GM12878 (cell line): Measurements from ENCODE around the gene SFMBT1.
"Not testable (repeated sequence)": the region's sequence is repeated elsewhere in the genome, so short reads cannot be mapped to it uniquely, and the experiment has no call there.

ENCODE experiments used
- ASH2L ChIP-seq: fragments of 300-600, 200-600 bp; sonication (generic); IDR thresholded peaks from 2 replicates; pipeline ENCODE4 v1.6.1; 2017; ENCODE audit warnings: low read depth, mild to moderate bottlenecking, borderline replicate concordance
- CEBPB ChIP-seq, 2 experiments: fragments of 150-350 bp in 1 of 2; IDR thresholded peaks; 2 replicates each; pipeline ENCODE4 v1.6.1; 2012 to 2014; ENCODE audit warnings: low read depth in 2 of 2, low read length in 2 of 2, borderline replicate concordance in 1 of 2, inconsistent platforms in 1 of 2
- CHD4 ChIP-seq: fragments of 200-600 bp; sonication (generic); IDR thresholded peaks from 2 replicates; pipeline ENCODE4 v1.6.1; 2016; ENCODE audit warnings: mild to moderate bottlenecking
- EZH2 ChIP-seq: IDR thresholded peaks from 2 replicates; pipeline ENCODE4 v1.6.1; 2012; ENCODE audit warnings: low read depth, mild to moderate bottlenecking, control low read depth, inconsistent platforms, low read length, borderline replicate concordance; ENCODE audit not compliant: control insufficient read depth
- FOXM1 ChIP-seq: IDR thresholded peaks from 2 replicates; pipeline ENCODE4 v1.6.1; 2012; ENCODE audit warnings: low read depth, mild to moderate bottlenecking, inconsistent platforms, low read length, moderate library complexity
- KAT2A ChIP-seq: conservative IDR thresholded peaks from 2 replicates; pipeline ENCODE4 v1.6.1; 2011; ENCODE audit warnings: low read depth, low read length; ENCODE audit not compliant: control insufficient read depth
- MTA2 ChIP-seq: fragments of 450-650 bp; IDR thresholded peaks from 2 replicates; pipeline ENCODE4 v1.6.1; 2016; ENCODE audit warnings: low read depth, mild to moderate bottlenecking, moderate library complexity
- RFX5 ChIP-seq: IDR thresholded peaks from 2 replicates; pipeline ENCODE4 v1.6.1; 2011; ENCODE audit warnings: low read depth, low read length, improper control_type of control experiment
- TARDBP ChIP-seq: IDR thresholded peaks from 2 replicates; pipeline ENCODE4 v1.6.1; 2016; ENCODE audit warnings: borderline replicate concordance
- TF ChIP-seq, protein P1 (sequence below), 3 experiments: IDR thresholded peaks in 2 of 3; conservative IDR thresholded peaks in 1 of 3; 2 replicates each; pipeline ENCODE4 v1.5.1; 2011; ENCODE audit warnings: low read depth in 3 of 3, low read length in 3 of 3, mild to moderate bottlenecking in 3 of 3, control low read depth in 2 of 3, moderate library complexity in 2 of 3, inconsistent platforms in 1 of 3, mixed read lengths in 1 of 3; ENCODE audit not compliant: control insufficient read depth in 2 of 3, insufficient read depth in 1 of 3; ENCODE audit errors: extremely low read depth in 1 of 3

DNA sequence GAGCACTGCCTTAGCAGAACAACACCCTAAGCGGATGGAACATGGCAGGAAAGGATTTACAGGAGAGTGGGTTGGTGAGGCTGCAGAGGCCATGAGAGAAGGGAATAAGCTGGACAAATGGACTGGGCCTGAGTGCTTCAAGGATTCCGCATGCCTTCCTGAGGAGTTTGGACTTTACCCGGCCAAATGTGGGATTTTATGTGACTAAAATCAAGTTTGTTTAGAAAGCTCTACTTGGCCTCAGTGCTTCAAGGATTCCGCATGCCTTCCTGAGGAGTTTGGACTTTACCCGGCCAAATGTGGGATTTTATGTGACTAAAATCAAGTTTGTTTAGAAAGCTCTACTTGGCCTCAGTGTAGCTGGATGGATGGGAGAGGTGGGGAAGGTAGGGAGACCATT, 10.9 kb downstream of the SFMBT1 start:
- TF ChIP-seq, protein P1, sequence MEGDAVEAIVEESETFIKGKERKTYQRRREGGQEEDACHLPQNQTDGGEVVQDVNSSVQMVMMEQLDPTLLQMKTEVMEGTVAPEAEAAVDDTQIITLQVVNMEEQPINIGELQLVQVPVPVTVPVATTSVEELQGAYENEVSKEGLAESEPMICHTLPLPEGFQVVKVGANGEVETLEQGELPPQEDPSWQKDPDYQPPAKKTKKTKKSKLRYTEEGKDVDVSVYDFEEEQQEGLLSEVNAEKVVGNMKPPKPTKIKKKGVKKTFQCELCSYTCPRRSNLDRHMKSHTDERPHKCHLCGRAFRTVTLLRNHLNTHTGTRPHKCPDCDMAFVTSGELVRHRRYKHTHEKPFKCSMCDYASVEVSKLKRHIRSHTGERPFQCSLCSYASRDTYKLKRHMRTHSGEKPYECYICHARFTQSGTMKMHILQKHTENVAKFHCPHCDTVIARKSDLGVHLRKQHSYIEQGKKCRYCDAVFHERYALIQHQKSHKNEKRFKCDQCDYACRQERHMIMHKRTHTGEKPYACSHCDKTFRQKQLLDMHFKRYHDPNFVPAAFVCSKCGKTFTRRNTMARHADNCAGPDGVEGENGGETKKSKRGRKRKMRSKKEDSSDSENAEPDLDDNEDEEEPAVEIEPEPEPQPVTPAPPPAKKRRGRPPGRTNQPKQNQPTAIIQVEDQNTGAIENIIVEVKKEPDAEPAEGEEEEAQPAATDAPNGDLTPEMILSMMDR (IDR thresholded peaks at IDR 0.05 in 2 of 3, conservative IDR thresholded peaks at IDR 0.05 in 1 of 3; ENCODE audit: control insufficient read depth in 2 of 3, extremely low read depth in 1 of 3, insufficient read depth in 1 of 3, low read depth in 3 of 3, low read length in 3 of 3): not testable (repeated sequence)
- not testable (repeated sequence) for TF ChIP-seq CHD4; EZH2; RFX5; KAT2A; TARDBP; FOXM1; MTA2; ASH2L; CEBPB (IDR thresholded peaks at IDR 0.05; ENCODE audit: borderline replicate concordance in 1 of 2, low read depth in 2 of 2, low read length in 2 of 2)
